ENCODE results near the gene TNF.

- TF ChIP-seq CTCF (IDR thresholded peaks at IDR 0.05) (no peak), POLR2A (IDR thresholded peaks at IDR 0.05) (no peak), EP300 (IDR thresholded peaks at IDR 0.05) (no peak)
Observed at GRCh38 chr6:31624070-31624469, 48.7 kb downstream of the TNF start.

All from ovary (tissue), 3 donors.